Mesothelial cell of epicardium (in vitro differentiated cells): ENCODE measurements around the gene ATP8A1. TPM values are rescaled to one million over a fixed set of nuclear protein-coding genes. Genes with fewer than 3 reads are reported as not detected.

Source experiments
- DNase-seq, 2 experiments: peaks; one replicate each; pipeline ENCODE4 v3.0.0; 2021; ENCODE audit warnings: low spot score in 2 of 2; ENCODE audit not compliant: unreplicated experiment in 2 of 2
- H3K27ac Mint-ChIP-seq: 2 replicates; pipeline ENCODE4 v1.8.0; 2021; ENCODE audit warnings: mixed read lengths
- H3K27me3 Mint-ChIP-seq: 2 replicates; pipeline ENCODE4 v1.8.0; 2021; ENCODE audit warnings: low read depth, mixed read lengths
- H3K36me3 Mint-ChIP-seq: 2 replicates; pipeline ENCODE4 v1.8.0; 2021; ENCODE audit warnings: mixed read lengths
- H3K4me1 Mint-ChIP-seq: 2 replicates; pipeline ENCODE4 v1.8.0; 2021; ENCODE audit warnings: mixed read lengths
- H3K4me3 Mint-ChIP-seq: 2 replicates; pipeline ENCODE4 v1.8.0; 2021; ENCODE audit warnings: mild to moderate bottlenecking, moderate library complexity, mixed read lengths
- H3K9me3 Mint-ChIP-seq: 2 replicates; pipeline ENCODE4 v1.8.0; 2021; ENCODE audit warnings: mixed read lengths
- total RNA-seq: library from RNA; stranded (reverse); gene quantifications from 3 replicates; pipeline ENCODE4 v1.2.1, GENCODE V29; 2021
- TF ChIP-seq, protein P1 (sequence below): fragments of 200-600 bp; sonication (generic); IDR thresholded peaks from one replicate; pipeline ENCODE4 v1.5.0; 2021; ENCODE audit warnings: antibody characterized with exemption; ENCODE audit not compliant: unreplicated experiment

ATP8A1 gene
- total RNA-seq, 1 donor from 2014 or later: 15.7 TPM

DNA sequence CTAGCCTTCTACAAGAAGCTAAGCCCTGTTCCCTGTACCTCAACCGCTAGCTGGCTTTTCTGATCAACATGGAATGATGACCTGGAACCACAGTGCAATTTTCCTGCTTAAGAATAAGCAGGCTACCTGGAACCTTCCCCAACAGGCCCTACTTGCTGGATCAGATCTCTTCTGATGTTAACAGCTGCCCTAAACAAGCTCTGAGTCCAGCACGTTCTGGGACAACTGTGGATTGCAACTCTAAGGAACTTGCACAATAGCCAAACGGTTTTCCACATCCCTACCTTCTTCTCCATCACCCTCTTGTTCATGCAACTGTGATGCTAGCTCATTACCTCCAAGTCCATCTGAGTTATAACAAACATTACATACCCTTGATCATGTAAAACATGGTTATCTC lies 19.8 kb downstream of the ATP8A1 start:
- TF ChIP-seq, protein P1, sequence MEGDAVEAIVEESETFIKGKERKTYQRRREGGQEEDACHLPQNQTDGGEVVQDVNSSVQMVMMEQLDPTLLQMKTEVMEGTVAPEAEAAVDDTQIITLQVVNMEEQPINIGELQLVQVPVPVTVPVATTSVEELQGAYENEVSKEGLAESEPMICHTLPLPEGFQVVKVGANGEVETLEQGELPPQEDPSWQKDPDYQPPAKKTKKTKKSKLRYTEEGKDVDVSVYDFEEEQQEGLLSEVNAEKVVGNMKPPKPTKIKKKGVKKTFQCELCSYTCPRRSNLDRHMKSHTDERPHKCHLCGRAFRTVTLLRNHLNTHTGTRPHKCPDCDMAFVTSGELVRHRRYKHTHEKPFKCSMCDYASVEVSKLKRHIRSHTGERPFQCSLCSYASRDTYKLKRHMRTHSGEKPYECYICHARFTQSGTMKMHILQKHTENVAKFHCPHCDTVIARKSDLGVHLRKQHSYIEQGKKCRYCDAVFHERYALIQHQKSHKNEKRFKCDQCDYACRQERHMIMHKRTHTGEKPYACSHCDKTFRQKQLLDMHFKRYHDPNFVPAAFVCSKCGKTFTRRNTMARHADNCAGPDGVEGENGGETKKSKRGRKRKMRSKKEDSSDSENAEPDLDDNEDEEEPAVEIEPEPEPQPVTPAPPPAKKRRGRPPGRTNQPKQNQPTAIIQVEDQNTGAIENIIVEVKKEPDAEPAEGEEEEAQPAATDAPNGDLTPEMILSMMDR: no peak
- Mint-ChIP-seq H3K9me3 (no peaks in the 10 kb centered on the region), H3K27ac (no peak overlapping the region), H3K36me3 (no peaks in the 10 kb centered on the region), H3K27me3 (peaks cover 4% of the 10 kb centered on the region), H3K4me3 (no peak overlapping the region), H3K4me1 (peaks cover 3% of the 10 kb centered on the region)
- no peak for DNase-seq

DNA sequence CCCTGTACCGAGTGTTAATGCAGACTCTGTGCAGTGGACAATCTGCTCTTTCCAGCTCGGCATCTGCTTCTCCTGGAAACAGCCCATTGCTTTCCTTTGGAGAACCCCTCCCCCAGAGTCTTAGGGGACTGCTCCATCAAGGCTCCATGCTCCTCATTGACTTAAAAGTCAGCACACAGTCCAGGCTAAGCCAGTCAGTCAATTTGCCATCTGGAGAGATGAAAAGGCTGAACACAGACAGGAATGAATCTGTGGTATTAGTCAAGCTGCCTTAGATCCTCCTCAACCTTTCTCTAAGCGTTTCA lies 20.3 kb downstream of the ATP8A1 start:
- no peak overlapping the region for H3K4me3 Mint-ChIP-seq

DNA sequence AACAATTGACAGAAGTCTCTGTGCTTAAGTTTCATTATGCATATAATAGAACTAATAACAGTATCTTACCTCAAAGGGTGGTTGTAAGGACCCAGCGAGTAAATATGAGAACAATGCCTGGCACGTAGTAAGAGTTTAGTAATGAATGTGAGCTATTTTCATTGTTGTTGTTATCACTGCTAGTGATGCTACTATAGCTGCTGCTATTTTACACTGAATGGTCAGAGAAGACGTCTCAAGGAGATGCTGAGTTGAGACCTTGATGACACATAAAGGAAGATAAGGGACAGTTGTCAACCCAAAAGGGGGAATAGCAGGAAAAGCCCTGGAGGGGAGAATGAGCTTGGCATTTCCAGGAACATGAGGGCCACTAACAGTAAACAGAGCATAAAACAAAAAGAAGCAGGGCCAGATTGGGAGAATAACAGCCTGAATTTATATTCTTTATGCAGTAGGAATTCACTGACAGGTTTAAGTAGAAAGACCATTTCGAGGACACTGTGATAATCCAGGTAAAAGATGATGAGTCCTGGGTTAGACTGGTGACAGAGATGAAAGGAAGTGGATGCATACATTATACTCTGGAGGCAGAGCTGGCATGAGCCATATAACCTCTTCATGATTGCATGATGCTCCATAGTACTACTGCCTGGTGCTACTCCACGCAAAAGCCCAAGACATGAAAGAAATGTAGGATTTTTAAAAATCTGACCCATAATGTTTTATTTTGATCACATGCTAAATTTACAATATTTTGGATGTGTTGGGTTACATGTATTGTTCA lies 23.1 kb downstream of the ATP8A1 start:
- H3K27me3 Mint-ChIP-seq: peaks cover 2% of the 10 kb centered on the region
- DNase-seq: no peak
- H3K4me1 Mint-ChIP-seq: no peaks in the 10 kb centered on the region
- H3K27ac Mint-ChIP-seq: no peak overlapping the region
- no peaks in the 10 kb centered on the region for H3K36me3 Mint-ChIP-seq
- H3K4me3 Mint-ChIP-seq: no peak overlapping the region
- TF ChIP-seq, protein P1: no peak
- H3K9me3 Mint-ChIP-seq: no peaks in the 10 kb centered on the region

More for the DNA sequence above, 20.3 kb downstream of the ATP8A1 start:
- no peaks in the 10 kb centered on the region for H3K36me3 Mint-ChIP-seq
- H3K27me3 Mint-ChIP-seq: peaks cover 4% of the 10 kb centered on the region
- DNase-seq: no peak
- H3K27ac Mint-ChIP-seq: no peak overlapping the region
- TF ChIP-seq, protein P1: no peak
- H3K9me3 Mint-ChIP-seq: no peaks in the 10 kb centered on the region
- peaks cover 3% of the 10 kb centered on the region for H3K4me1 Mint-ChIP-seq

DNA sequence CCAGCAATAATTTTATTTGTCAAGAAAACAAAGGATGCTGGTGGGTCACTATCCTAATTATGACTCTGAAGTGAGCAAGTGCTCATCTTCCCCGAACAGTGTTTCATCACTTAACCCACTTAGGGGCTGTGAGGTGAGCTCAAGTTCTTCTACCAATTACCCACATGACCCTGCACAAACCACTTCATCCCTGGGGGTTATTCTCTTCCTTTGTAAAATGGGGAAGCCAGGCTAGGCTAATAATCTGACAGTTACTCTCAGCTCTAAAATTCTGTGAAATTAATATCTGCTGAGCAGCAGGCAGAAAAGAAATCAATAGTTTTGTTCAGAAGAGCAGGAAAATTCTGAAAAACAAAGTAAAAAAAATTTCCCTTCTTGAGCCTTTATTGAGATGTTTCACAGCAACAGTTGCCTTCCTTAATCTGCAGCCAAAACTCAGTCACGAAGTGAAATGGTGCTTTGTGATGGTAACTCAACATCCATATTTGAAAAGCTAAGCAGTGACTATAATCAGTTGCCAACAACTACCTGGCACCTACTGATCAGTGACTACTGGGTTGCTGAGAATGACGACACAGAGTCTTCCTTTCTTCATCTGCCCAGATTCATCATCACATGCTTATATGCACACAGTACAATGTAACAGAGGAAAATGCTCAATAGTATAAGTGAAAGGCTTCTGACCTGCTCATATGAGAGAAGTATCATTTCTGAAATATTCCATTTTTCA lies 24.1 kb downstream of the ATP8A1 start:
- H3K27ac Mint-ChIP-seq: no peak overlapping the region
- no peak for DNase-seq
- TF ChIP-seq, protein P1: no peak
- no peaks in the 10 kb centered on the region for H3K9me3 Mint-ChIP-seq
- H3K4me3 Mint-ChIP-seq: no peak overlapping the region
- peaks cover 4% of the 10 kb centered on the region for H3K27me3 Mint-ChIP-seq
- H3K4me1 Mint-ChIP-seq: no peaks in the 10 kb centered on the region
- H3K36me3 Mint-ChIP-seq: no peaks in the 10 kb centered on the region

DNA sequence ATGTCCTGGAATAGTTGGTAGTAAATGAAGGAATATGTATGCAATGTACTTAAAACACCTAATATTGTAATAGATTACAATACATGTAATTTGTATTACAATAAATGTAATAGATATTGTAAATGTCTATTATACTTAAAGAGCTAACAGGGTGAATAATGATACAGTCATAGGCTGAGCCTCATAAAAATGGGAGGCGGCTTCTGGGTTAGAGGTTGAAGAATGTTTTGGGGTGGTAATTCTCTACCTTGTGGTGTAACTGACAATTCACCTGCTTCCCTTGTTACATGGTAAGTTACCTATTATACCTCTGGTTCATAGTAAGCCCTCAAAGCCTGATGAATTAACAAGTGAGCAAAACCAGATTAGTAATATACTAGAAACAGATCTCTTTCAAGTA lies 26.0 kb downstream of the ATP8A1 start:
- DNase-seq: no peak
- H3K27ac Mint-ChIP-seq: no peak overlapping the region
- no peak overlapping the region for H3K4me3 Mint-ChIP-seq
- H3K27me3 Mint-ChIP-seq: peaks cover 4% of the 10 kb centered on the region
- TF ChIP-seq, protein P1: no peak
- no peaks in the 10 kb centered on the region for H3K36me3 Mint-ChIP-seq
- no peaks in the 10 kb centered on the region for H3K4me1 Mint-ChIP-seq
- no peaks in the 10 kb centered on the region for H3K9me3 Mint-ChIP-seq
